OCI-LY1 (cell line): ENCODE measurements around the gene RAD52.

Source experiments
- EZH2 ChIP-seq: fragments of 200-600 bp; sonication (generic), shearing (Covaris generic); IDR thresholded peaks from 2 replicates; pipeline ENCODE4 v1.8.0; 2017; ENCODE audit warnings: borderline replicate concordance, mixed run types, mild to moderate bottlenecking, antibody characterized with exemption, low read length, moderate library complexity, mixed read lengths
- TF ChIP-seq, protein P1 (sequence below): fragments of 200-600 bp; sonication (generic), shearing (Covaris generic); IDR thresholded peaks from 2 replicates; pipeline ENCODE4 v1.5.1; 2017; ENCODE audit warnings: mild to moderate bottlenecking, antibody characterized with exemption, low read length, moderate library complexity, mixed read lengths

DNA sequence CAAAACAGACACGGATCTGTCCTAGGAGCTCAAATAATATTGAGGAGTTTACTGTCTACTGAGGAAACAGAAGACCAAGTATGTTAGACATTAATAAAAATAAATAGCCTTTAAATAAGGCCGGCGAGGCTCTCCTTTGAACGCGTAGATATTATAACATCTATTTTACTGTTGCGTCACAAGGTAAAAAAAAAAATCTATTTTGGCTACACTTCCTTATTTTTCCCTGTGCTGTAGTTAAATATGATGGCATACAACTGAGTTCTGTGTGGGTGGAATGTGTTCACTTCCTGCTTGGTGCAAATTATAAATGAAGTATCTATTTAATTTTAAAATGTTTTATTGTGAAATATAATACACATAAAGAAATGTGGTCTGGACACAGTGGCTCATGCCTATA, 17.2 kb upstream of the RAD52 start:
- TF ChIP-seq, protein P1, sequence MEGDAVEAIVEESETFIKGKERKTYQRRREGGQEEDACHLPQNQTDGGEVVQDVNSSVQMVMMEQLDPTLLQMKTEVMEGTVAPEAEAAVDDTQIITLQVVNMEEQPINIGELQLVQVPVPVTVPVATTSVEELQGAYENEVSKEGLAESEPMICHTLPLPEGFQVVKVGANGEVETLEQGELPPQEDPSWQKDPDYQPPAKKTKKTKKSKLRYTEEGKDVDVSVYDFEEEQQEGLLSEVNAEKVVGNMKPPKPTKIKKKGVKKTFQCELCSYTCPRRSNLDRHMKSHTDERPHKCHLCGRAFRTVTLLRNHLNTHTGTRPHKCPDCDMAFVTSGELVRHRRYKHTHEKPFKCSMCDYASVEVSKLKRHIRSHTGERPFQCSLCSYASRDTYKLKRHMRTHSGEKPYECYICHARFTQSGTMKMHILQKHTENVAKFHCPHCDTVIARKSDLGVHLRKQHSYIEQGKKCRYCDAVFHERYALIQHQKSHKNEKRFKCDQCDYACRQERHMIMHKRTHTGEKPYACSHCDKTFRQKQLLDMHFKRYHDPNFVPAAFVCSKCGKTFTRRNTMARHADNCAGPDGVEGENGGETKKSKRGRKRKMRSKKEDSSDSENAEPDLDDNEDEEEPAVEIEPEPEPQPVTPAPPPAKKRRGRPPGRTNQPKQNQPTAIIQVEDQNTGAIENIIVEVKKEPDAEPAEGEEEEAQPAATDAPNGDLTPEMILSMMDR: no peak
- TF ChIP-seq EZH2: no peak
